Skeletal muscle satellite cell (primary cell): ENCODE results near the gene TLR8.

Experiments
- H3K27me3 ChIP-seq: 2 replicates; pipeline ENCODE4 v1.7.0; 2013; ENCODE audit warnings: low read length; ENCODE audit not compliant: control insufficient read depth, insufficient read depth
- H3K36me3 ChIP-seq: 2 replicates; pipeline ENCODE4 v1.7.0; 2013; ENCODE audit warnings: mild to moderate bottlenecking, control low read depth, low read length; ENCODE audit not compliant: insufficient read depth
- H3K4me1 ChIP-seq: 2 replicates; pipeline ENCODE4 v1.7.0; 2013; ENCODE audit warnings: low read length; ENCODE audit not compliant: control insufficient read depth, insufficient read depth
- H3K4me2 ChIP-seq: 2 replicates; pipeline ENCODE4 v1.7.0; 2013; ENCODE audit warnings: mild to moderate bottlenecking, low read length
- H3K4me3 ChIP-seq: 2 replicates; pipeline ENCODE4 v1.7.0; 2013; ENCODE audit warnings: low read length
- H3K9ac ChIP-seq: 2 replicates; pipeline ENCODE4 v1.7.0; 2013; ENCODE audit warnings: mild to moderate bottlenecking, low read depth, low read length, moderate library complexity
- H3K9me3 ChIP-seq: replicated peaks from 2 replicates; pipeline ENCODE4 v1.7.0; 2013; ENCODE audit warnings: mild to moderate bottlenecking, control low read depth, low read length

The TLR8 gene

DNA sequence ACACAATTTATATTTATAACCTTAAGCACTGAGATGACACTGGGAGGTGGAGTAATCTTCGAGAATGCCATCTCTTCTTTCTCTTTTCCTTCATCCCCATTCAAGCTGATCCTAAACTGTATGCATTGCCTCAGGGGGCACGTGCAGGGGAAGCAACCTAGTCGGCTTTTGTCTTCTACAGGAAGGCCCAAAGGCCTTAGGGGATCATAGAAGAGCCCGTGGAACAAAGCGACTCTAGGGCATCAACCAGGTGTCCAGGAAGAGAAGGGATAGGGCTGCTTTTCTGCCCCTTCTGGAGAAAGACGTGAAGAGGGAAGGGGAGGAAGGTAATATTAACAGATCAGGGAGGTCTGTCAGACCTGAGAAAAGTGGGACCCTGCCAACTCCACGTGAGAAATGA is 6.9 kb upstream of the TLR8 start:
- no peaks in the 10 kb centered on the region for H3K4me1 ChIP-seq
- no peak overlapping the region for H3K4me3 ChIP-seq
- H3K9me3 ChIP-seq: no peaks in the 10 kb centered on the region
- no peaks in the 10 kb centered on the region for H3K27me3 ChIP-seq
- H3K9ac ChIP-seq: no peak overlapping the region
- no peak overlapping the region for H3K4me2 ChIP-seq
- H3K36me3 ChIP-seq: no peaks in the 10 kb centered on the region

- Histone ChIP-seq H3K4me3 (no peak overlapping the region), H3K27me3 (no peaks in the 10 kb centered on the region), H3K36me3 (no peaks in the 10 kb centered on the region), H3K9me3 (no peaks in the 10 kb centered on the region), H3K9ac (no peak overlapping the region), H3K4me1 (no peaks in the 10 kb centered on the region), H3K4me2 (no peak overlapping the region)
Observed at GRCh38 chrX:12901486-12901885, 4.9 kb upstream of the TLR8 start.

GRCh38 chrX:12903646-12904045 is 2.8 kb upstream of the TLR8 start:
- H3K9me3 ChIP-seq: no peaks in the 10 kb centered on the region
- no peaks in the 10 kb centered on the region for H3K36me3 ChIP-seq
- H3K9ac ChIP-seq: no peak overlapping the region
- no peak overlapping the region for H3K4me2 ChIP-seq
- H3K27me3 ChIP-seq: no peaks in the 10 kb centered on the region
- H3K4me1 ChIP-seq: no peaks in the 10 kb centered on the region
- H3K4me3 ChIP-seq: no peak overlapping the region

DNA sequence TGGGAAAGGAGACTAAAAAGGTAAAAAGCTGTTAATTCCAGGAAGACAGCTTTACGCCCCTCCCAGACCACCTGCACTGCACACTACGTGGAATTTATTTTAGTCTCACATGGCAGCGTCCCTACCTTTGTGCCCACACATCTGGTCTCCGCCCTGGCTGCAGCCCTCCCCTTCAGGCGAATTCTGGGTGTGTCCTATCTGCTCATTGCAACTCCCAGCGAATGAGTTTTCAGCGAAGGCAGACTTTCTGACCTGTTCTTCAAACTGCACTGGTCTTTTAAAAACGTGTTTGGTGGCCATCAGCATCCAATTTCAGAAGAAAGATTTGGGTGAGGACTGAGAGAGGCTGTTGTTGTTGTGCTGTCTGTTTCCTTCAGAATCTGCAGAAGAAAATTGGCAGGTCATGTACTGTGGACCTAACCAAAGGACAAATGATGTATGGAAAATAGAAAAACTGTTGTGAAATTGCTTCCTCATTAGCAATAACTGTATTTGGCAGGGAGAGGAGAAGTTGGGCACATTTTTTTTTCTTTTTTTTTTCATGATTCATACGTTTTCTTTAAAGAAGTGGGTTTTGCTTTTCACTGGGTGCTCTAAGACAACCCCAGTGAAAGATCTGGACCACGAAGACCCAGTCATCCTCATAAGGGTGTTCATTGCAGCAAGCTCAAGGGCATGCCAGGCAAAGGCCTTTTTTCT is 4.2 kb downstream of the TLR8 start:
- no peaks in the 10 kb centered on the region for H3K27me3 ChIP-seq
- no peaks in the 10 kb centered on the region for H3K4me1 ChIP-seq
- H3K4me2 ChIP-seq: no peak overlapping the region
- H3K36me3 ChIP-seq: no peaks in the 10 kb centered on the region
- H3K9ac ChIP-seq: no peak overlapping the region
- H3K4me3 ChIP-seq: no peak overlapping the region
- no peaks in the 10 kb centered on the region for H3K9me3 ChIP-seq

DNA sequence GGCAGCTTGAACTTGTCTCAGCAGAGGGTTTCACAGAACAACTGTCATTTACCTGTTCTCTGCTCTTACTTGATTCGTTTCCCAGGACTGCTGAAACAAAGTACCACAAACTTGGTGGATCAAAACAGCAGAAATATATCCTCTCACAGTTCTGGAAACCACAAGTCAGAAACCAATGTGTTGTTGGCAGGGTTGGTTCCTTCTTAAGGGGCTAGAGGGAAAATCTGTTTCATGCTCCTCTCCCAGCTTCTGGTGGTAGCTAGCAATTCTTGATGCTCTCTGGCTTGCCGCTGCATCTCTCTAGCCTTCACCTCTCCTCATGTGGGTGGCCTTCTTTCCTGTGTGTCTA is 4.7 kb downstream of the TLR8 start:
- Histone ChIP-seq H3K9ac (no peak overlapping the region), H3K27me3 (no peaks in the 10 kb centered on the region), H3K4me2 (no peak overlapping the region), H3K4me3 (no peak overlapping the region), H3K4me1 (no peaks in the 10 kb centered on the region), H3K36me3 (no peaks in the 10 kb centered on the region), H3K9me3 (no peaks in the 10 kb centered on the region)

- H3K9ac ChIP-seq: no peak overlapping the region
- H3K27me3 ChIP-seq: no peaks in the 10 kb centered on the region
- H3K4me2 ChIP-seq: no peak overlapping the region
- H3K9me3 ChIP-seq: no peaks in the 10 kb centered on the region
- no peaks in the 10 kb centered on the region for H3K36me3 ChIP-seq
- H3K4me3 ChIP-seq: no peak overlapping the region
- no peaks in the 10 kb centered on the region for H3K4me1 ChIP-seq
Observed at GRCh38 chrX:12912791-12913482, 6.5 kb downstream of the TLR8 start.

GRCh38 chrX:12917753-12918152 is 11.3 kb downstream of the TLR8 start:
- Histone ChIP-seq H3K9me3 (no peaks in the 10 kb centered on the region), H3K4me1 (no peaks in the 10 kb centered on the region), H3K9ac (no peak overlapping the region), H3K27me3 (no peaks in the 10 kb centered on the region), H3K36me3 (no peaks in the 10 kb centered on the region), H3K4me3 (no peak overlapping the region), H3K4me2 (no peak overlapping the region)

GRCh38 chrX:12919051-12919450 is 12.6 kb downstream of the TLR8 start:
- H3K27me3 ChIP-seq: peaks cover 3% of the 10 kb centered on the region
- no peak overlapping the region for H3K4me3 ChIP-seq
- no peaks in the 10 kb centered on the region for H3K36me3 ChIP-seq
- no peaks in the 10 kb centered on the region for H3K4me1 ChIP-seq
- H3K9ac ChIP-seq: no peak overlapping the region
- no peak overlapping the region for H3K4me2 ChIP-seq
- no peaks in the 10 kb centered on the region for H3K9me3 ChIP-seq

DNA sequence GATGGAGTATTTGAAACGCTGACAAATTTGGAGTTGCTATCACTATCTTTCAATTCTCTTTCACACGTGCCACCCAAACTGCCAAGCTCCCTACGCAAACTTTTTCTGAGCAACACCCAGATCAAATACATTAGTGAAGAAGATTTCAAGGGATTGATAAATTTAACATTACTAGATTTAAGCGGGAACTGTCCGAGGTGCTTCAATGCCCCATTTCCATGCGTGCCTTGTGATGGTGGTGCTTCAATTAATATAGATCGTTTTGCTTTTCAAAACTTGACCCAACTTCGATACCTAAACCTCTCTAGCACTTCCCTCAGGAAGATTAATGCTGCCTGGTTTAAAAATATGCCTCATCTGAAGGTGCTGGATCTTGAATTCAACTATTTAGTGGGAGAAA is 13.2 kb downstream of the TLR8 start:
- Histone ChIP-seq H3K4me1 (no peaks in the 10 kb centered on the region), H3K9ac (no peak overlapping the region), H3K4me3 (no peak overlapping the region), H3K36me3 (no peaks in the 10 kb centered on the region), H3K9me3 (no peaks in the 10 kb centered on the region), H3K27me3 (peaks cover 3% of the 10 kb centered on the region), H3K4me2 (no peak overlapping the region)

DNA sequence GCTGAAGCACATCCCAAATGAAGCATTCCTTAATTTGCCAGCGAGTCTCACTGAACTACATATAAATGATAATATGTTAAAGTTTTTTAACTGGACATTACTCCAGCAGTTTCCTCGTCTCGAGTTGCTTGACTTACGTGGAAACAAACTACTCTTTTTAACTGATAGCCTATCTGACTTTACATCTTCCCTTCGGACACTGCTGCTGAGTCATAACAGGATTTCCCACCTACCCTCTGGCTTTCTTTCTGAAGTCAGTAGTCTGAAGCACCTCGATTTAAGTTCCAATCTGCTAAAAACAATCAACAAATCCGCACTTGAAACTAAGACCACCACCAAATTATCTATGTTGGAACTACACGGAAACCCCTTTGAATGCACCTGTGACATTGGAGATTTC is 14.6 kb downstream of the TLR8 start:
- no peak overlapping the region for H3K4me3 ChIP-seq

DNA sequence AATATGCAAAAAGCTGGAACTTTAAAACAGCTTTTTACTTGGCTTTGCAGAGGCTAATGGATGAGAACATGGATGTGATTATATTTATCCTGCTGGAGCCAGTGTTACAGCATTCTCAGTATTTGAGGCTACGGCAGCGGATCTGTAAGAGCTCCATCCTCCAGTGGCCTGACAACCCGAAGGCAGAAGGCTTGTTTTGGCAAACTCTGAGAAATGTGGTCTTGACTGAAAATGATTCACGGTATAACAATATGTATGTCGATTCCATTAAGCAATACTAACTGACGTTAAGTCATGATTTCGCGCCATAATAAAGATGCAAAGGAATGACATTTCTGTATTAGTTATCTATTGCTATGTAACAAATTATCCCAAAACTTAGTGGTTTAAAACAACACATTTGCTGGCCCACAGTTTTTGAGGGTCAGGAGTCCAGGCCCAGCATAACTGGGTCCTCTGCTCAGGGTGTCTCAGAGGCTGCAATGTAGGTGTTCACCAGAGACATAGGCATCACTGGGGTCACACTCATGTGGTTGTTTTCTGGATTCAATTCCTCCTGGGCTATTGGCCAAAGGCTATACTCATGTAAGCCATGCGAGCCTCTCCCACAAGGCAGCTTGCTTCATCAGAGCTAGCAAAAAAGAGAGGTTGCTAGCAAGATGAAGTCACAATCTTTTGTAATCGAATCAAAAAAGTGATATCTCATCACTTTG is 15.6 kb downstream of the TLR8 start:
- peaks cover 3% of the 10 kb centered on the region for H3K27me3 ChIP-seq
- no peaks in the 10 kb centered on the region for H3K4me1 ChIP-seq
- no peaks in the 10 kb centered on the region for H3K9me3 ChIP-seq
- H3K4me2 ChIP-seq: no peak overlapping the region
- H3K36me3 ChIP-seq: no peaks in the 10 kb centered on the region
- H3K4me3 ChIP-seq: no peak overlapping the region
- H3K9ac ChIP-seq: no peak overlapping the region

More for the DNA sequence above, 14.6 kb downstream of the TLR8 start:
- Histone ChIP-seq H3K4me2 (no peak overlapping the region), H3K4me1 (no peaks in the 10 kb centered on the region), H3K9ac (no peak overlapping the region), H3K9me3 (no peaks in the 10 kb centered on the region), H3K36me3 (no peaks in the 10 kb centered on the region), H3K27me3 (peaks cover 3% of the 10 kb centered on the region)

- no peak overlapping the region for H3K4me2 ChIP-seq
- no peaks in the 10 kb centered on the region for H3K9me3 ChIP-seq
- H3K27me3 ChIP-seq: peaks cover 3% of the 10 kb centered on the region
- H3K4me1 ChIP-seq: no peaks in the 10 kb centered on the region
- H3K36me3 ChIP-seq: no peaks in the 10 kb centered on the region
- H3K9ac ChIP-seq: no peak overlapping the region
- no peak overlapping the region for H3K4me3 ChIP-seq
Observed at GRCh38 chrX:12922599-12922919, 16.1 kb downstream of the TLR8 start.
